HUES48 (cell line): ENCODE results near the gene CASS4.

Experiments
- H3K27ac ChIP-seq: one replicate; pipeline ENCODE4 v1.7.0; 2013; ENCODE audit warnings: low read depth, low read length, inconsistent platforms
- H3K27me3 ChIP-seq: 2 replicates; pipeline ENCODE4 v1.6.1; 2013; ENCODE audit warnings: mild to moderate bottlenecking, low read length; ENCODE audit not compliant: control insufficient read depth, insufficient read depth
- H3K36me3 ChIP-seq: 2 replicates; pipeline ENCODE4 v1.6.1; 2013; ENCODE audit warnings: low read length; ENCODE audit not compliant: control insufficient read depth, insufficient read depth
- H3K4me1 ChIP-seq: 2 replicates; pipeline ENCODE4 v1.6.1; 2013; ENCODE audit warnings: mild to moderate bottlenecking, low read length; ENCODE audit not compliant: control insufficient read depth, insufficient read depth
- H3K4me3 ChIP-seq: 2 replicates; pipeline ENCODE4 v1.5.1; 2013; ENCODE audit warnings: mild to moderate bottlenecking, low read depth, low read length
- H3K9ac ChIP-seq: 2 replicates; pipeline ENCODE4 v1.6.1; 2013; ENCODE audit warnings: mild to moderate bottlenecking, low read depth, low read length, moderate library complexity
- H3K9me3 ChIP-seq: 2 replicates; pipeline ENCODE4 v1.6.1; 2013; ENCODE audit warnings: low read length; ENCODE audit not compliant: control insufficient read depth, insufficient read depth

The CASS4 gene

GRCh38 chr20:56443654-56444540, 31.8 kb downstream of the CASS4 start:
- no peaks in the 10 kb centered on the region for H3K9me3 ChIP-seq
- no peak overlapping the region for H3K27ac ChIP-seq
- no peaks in the 10 kb centered on the region for H3K36me3 ChIP-seq
- H3K9ac ChIP-seq = no peak overlapping the region
- H3K4me3 ChIP-seq = no peak overlapping the region
- H3K4me1 ChIP-seq = peaks cover 4% of the 10 kb centered on the region; the same call in 1 of the 2 replicates
- no peaks in the 10 kb centered on the region for H3K27me3 ChIP-seq

- no peaks in the 10 kb centered on the region for H3K27me3 ChIP-seq
- H3K9me3 ChIP-seq = no peaks in the 10 kb centered on the region
- peaks cover 4% of the 10 kb centered on the region; the same call in 1 of the 2 replicates for H3K4me1 ChIP-seq
- no peak overlapping the region for H3K9ac ChIP-seq
- no peaks in the 10 kb centered on the region for H3K36me3 ChIP-seq
- no peak overlapping the region for H3K27ac ChIP-seq
- H3K4me3 ChIP-seq = no peak overlapping the region
Observed at GRCh38 chr20:56445130-56445529, 33.1 kb downstream of the CASS4 start.

- H3K27ac ChIP-seq = no peak overlapping the region
- no peak overlapping the region for H3K4me3 ChIP-seq
- no peak overlapping the region for H3K9ac ChIP-seq
- peaks cover 4% of the 10 kb centered on the region; the same call in 1 of the 2 replicates for H3K4me1 ChIP-seq
- H3K9me3 ChIP-seq = no peaks in the 10 kb centered on the region
- H3K36me3 ChIP-seq = no peaks in the 10 kb centered on the region
- H3K27me3 ChIP-seq = no peaks in the 10 kb centered on the region
Observed at GRCh38 chr20:56445540-56445939, 33.5 kb downstream of the CASS4 start.

GRCh38 chr20:56447227-56447626, 35.2 kb downstream of the CASS4 start:
- no peak overlapping the region for H3K4me3 ChIP-seq
- H3K27ac ChIP-seq = no peak overlapping the region
- no peaks in the 10 kb centered on the region for H3K9me3 ChIP-seq
- H3K9ac ChIP-seq = no peak overlapping the region
- H3K36me3 ChIP-seq = no peaks in the 10 kb centered on the region
- H3K27me3 ChIP-seq = no peaks in the 10 kb centered on the region
- H3K4me1 ChIP-seq = peaks cover 4% of the 10 kb centered on the region; the same call in 1 of the 2 replicates

GRCh38 chr20:56449459-56449858, 37.4 kb downstream of the CASS4 start:
- Histone ChIP-seq H3K4me3 (no peak overlapping the region), H3K9me3 (no peaks in the 10 kb centered on the region), H3K9ac (no peak overlapping the region), H3K27me3 (no peaks in the 10 kb centered on the region), H3K36me3 (no peaks in the 10 kb centered on the region), H3K4me1 (peaks cover 4% of the 10 kb centered on the region; the same call in 1 of the 2 replicates), H3K27ac (no peak overlapping the region)

GRCh38 chr20:56451056-56451765, 39.2 kb downstream of the CASS4 start:
- Histone ChIP-seq H3K36me3 (no peaks in the 10 kb centered on the region), H3K9ac (no peak overlapping the region), H3K27ac (no peak overlapping the region), H3K9me3 (no peaks in the 10 kb centered on the region), H3K4me1 (peaks cover 4% of the 10 kb centered on the region; the same call in 1 of the 2 replicates), H3K4me3 (no peak overlapping the region), H3K27me3 (no peaks in the 10 kb centered on the region)

- Histone ChIP-seq H3K4me3 (no peak overlapping the region), H3K9ac (no peak overlapping the region), H3K36me3 (no peaks in the 10 kb centered on the region), H3K27ac (no peak overlapping the region), H3K4me1 (no peaks in the 10 kb centered on the region), H3K9me3 (no peaks in the 10 kb centered on the region), H3K27me3 (no peaks in the 10 kb centered on the region)
Observed at GRCh38 chr20:56453352-56453751, 41.3 kb downstream of the CASS4 start.

GRCh38 chr20:56454754-56455153, 42.7 kb downstream of the CASS4 start:
- H3K9ac ChIP-seq = no peak overlapping the region
- no peaks in the 10 kb centered on the region for H3K27me3 ChIP-seq
- no peak overlapping the region for H3K4me3 ChIP-seq
- no peaks in the 10 kb centered on the region for H3K9me3 ChIP-seq
- H3K36me3 ChIP-seq = no peaks in the 10 kb centered on the region
- H3K4me1 ChIP-seq = no peaks in the 10 kb centered on the region
- no peak overlapping the region for H3K27ac ChIP-seq

- Histone ChIP-seq H3K4me1 (no peaks in the 10 kb centered on the region), H3K36me3 (no peaks in the 10 kb centered on the region), H3K9ac (no peak overlapping the region), H3K9me3 (no peaks in the 10 kb centered on the region), H3K27ac (no peak overlapping the region), H3K27me3 (no peaks in the 10 kb centered on the region), H3K4me3 (no peak overlapping the region)
Observed at GRCh38 chr20:56458206-56458821, 46.3 kb downstream of the CASS4 start.

GRCh38 chr20:56460459-56460858, 48.4 kb downstream of the CASS4 start:
- no peak overlapping the region for H3K27ac ChIP-seq
- H3K4me1 ChIP-seq = no peaks in the 10 kb centered on the region
- no peaks in the 10 kb centered on the region for H3K9me3 ChIP-seq
- no peak overlapping the region for H3K9ac ChIP-seq
- no peak overlapping the region for H3K4me3 ChIP-seq
- H3K36me3 ChIP-seq = no peaks in the 10 kb centered on the region
- H3K27me3 ChIP-seq = no peaks in the 10 kb centered on the region

GRCh38 chr20:56461576-56461975, 49.5 kb downstream of the CASS4 start:
- H3K4me1 ChIP-seq = no peaks in the 10 kb centered on the region
- H3K9me3 ChIP-seq = no peaks in the 10 kb centered on the region
- H3K27ac ChIP-seq = no peak overlapping the region
- no peaks in the 10 kb centered on the region for H3K27me3 ChIP-seq
- H3K4me3 ChIP-seq = no peak overlapping the region
- H3K9ac ChIP-seq = no peak overlapping the region
- no peaks in the 10 kb centered on the region for H3K36me3 ChIP-seq
